HepG2 (cell line): Measurements from ENCODE around the gene WDR91. TPM values are rescaled to one million over a fixed set of nuclear protein-coding genes. Genes with fewer than 3 reads are reported as not detected.

ENCODE experiments used
- ADNP ChIP-seq: sonication (generic); formaldehyde crosslinking; IDR thresholded peaks from 2 replicates; pipeline ENCODE4 v1.4.0; 2020; ENCODE audit warnings: missing genetic modification reagents
- GATAD2A ChIP-seq: IDR thresholded peaks from 2 replicates; pipeline ENCODE4 v1.6.1; 2016
- HINFP ChIP-seq: sonication (generic); formaldehyde crosslinking; IDR thresholded peaks from 2 replicates; pipeline ENCODE4 v1.4.0; 2020; ENCODE audit warnings: low read depth, mild to moderate bottlenecking, missing genetic modification reagents
- HNRNPK ChIP-seq: fragments of 200-400 bp; formaldehyde crosslinking; IDR thresholded peaks from 2 replicates; pipeline ENCODE4 v1.6.1; 2018; ENCODE audit warnings: low read length, low read depth, moderate library complexity, mild to moderate bottlenecking; ENCODE audit not compliant: poor library complexity, severe bottlenecking
- microRNA-seq: library from miRNA; unstranded; fragments of <30 nt; microRNA quantifications from one replicate; pipeline ENCODE4, GENCODE V29; 2020
- polyA plus RNA-seq, 8 experiments: library from polyadenylated mRNA; depleted of rRNA in 3 of 8; stranded (reverse) in 7 of 8; unstranded in 1 of 8; fragments of >200 nt; fragmentation: Illumina TruSeq in 4 of 8; extraction: Trizol in 4 of 8; gene quantifications; 2 replicates each; pipeline versions ENCODE4 v1.2.1 to v1.2.3, GENCODE V29; 2011 to 2016; ENCODE audit warnings: low read depth in 4 of 8, missing spikeins in 1 of 8, mixed read lengths in 1 of 8; ENCODE audit not compliant: insufficient read depth in 1 of 8
- small RNA-seq, 3 experiments: library from RNA; depleted of rRNA; stranded (forward); fragments of <200 nt; gene quantifications; one replicate each; pipeline ENCODE3, GENCODE V24; 2012; ENCODE audit warnings: low read depth in 2 of 3, low replicate concordance in 1 of 3; ENCODE audit not compliant: insufficient read length in 3 of 3, insufficient read depth in 2 of 3
- total RNA-seq, 5 experiments: library from RNA; depleted of rRNA; stranded (reverse); fragments of >200 nt; fragmentation: Illumina TruSeq; extraction: Trizol; gene quantifications; 2 replicates each; pipeline ENCODE4 v1.2.3, GENCODE V29; 2016; ENCODE audit warnings: low read depth in 1 of 5
- TF ChIP-seq, protein P1 (sequence below): sonication (generic); formaldehyde crosslinking; IDR thresholded peaks from 2 replicates; pipeline ENCODE4 v1.8.0; 2022; ENCODE audit warnings: mild to moderate bottlenecking, missing genetic modification reagents, borderline replicate concordance

The WDR91 gene
- total and polyA plus RNA-seq, 2 of the 13 experiments (the other 11 are each of a cell fraction or from before 2014, with no cell fraction given), result 11.6 to 12.1 TPM

DNA sequence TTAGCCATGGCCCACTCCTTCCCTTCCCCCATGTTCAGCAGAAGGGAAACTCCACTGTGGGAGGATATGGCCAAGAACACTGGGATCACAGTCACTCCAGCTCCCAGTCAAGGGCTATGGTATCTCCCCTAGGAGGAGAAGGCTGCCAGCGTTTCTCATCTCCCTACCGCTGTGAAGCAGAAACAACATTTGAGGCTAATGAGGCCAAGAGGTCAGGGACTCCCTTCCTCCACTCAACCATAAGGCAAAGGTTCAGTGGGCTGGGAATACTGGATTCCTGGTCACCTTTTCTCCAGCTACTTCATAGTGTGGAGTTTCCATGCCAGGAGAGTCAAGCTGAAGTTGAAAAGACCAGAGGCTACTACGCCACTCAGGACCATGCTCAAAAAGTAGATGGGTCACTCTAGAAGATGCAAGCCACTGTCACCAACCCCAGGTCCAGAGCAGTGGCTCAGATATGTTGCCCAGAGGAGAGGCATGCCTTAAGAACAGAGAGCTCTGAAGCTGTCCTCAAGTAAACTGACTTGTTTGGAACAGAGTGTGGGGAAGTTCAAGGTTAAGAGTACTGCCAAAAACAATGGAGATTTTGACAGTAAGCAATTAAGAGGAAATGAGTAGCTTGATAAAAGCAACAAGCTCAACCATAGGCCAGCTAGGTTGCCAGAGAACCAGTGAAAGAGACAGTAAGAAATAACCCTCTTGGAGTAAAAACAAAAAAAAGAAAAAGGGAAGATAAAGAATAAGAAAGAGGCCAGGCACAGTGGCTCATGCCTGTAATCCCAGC, 67.2 kb downstream of the WDR91 start (continued):
- TF ChIP-seq HINFP (CRISPR knock-in tag), result no peak
- no peak for TF ChIP-seq ADNP (CRISPR knock-in tag)
- no peak; the same call in 1 of the 2 replicates for TF ChIP-seq GATAD2A (CRISPR knock-in tag)
- TF ChIP-seq HNRNPK, result no peak
- TF ChIP-seq, protein P1, sequence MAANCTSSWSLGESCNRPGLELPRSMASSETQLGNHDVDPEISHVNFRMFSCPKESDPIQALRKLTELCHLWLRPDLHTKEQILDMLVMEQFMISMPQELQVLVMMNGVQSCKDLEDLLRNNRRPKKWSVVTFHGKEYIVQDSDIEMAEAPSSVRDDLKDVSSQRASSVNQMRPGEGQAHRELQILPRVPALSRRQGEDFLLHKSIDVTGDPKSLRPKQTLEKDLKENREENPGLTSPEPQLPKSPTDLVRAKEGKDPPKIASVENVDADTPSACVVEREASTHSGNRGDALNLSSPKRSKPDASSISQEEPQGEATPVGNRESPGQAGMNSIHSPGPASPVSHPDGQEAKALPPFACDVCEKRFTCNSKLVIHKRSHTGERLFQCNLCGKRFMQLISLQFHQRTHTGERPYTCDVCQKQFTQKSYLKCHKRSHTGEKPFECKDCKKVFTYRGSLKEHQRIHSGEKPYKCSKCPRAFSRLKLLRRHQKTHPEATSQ (CRISPR knock-in tag), result no peak

Small RNA genes within 50 kb of the gene (microRNA-seq; reads per million reads assigned to microRNA genes)
- 0.68 reads per million for gene MIR6509

Small RNA genes within 50 kb of the gene (small RNA-seq; reads per million reads assigned to genes)
- gene MIR6509, result 0 to 0.97 (median 0.10) reads per million in 3 experiments

Other genes starting within 250 kb of the WDR91 start
- gene AGBL3, start 225.0 kb downstream of the WDR91 start, total RNA-seq (2016; rRNA removed; fragmentation: Illumina TruSeq; extraction: Trizol), result 5.5 and 7.2 TPM in 2 replicates
- 2.0 and 2.2 TPM in 2 replicates for gene AGBL3, start 225.0 kb downstream of the WDR91 start, polyA plus RNA-seq (2011; rRNA removed)
- gene TMEM140, start 63.5 kb downstream of the WDR91 start, total RNA-seq (2016; rRNA removed; fragmentation: Illumina TruSeq; extraction: Trizol), result 5.6 and 9.2 TPM in 2 replicates
- 21.7 and 35.7 TPM in 2 replicates for gene TMEM140, start 63.5 kb downstream of the WDR91 start, polyA plus RNA-seq (2011; rRNA removed)
- gene CYREN, start 40.8 kb downstream of the WDR91 start, total RNA-seq (2016; rRNA removed; fragmentation: Illumina TruSeq; extraction: Trizol), result 60.7 and 68.6 TPM in 2 replicates
- 19.3 and 20.7 TPM in 2 replicates for gene CYREN, start 40.8 kb downstream of the WDR91 start, polyA plus RNA-seq (2011; rRNA removed)
- gene STRA8, start 22.3 kb upstream of the WDR91 start, total RNA-seq (2016; rRNA removed; fragmentation: Illumina TruSeq; extraction: Trizol), result not detected in 2 replicates
- 0.20 TPM in 1 of 2 replicates, not detected in the other for gene STRA8, start 22.3 kb upstream of the WDR91 start, polyA plus RNA-seq (2011; rRNA removed)